Measurements from ENCODE around the gene NXT2. TPM values are rescaled to one million over a fixed set of nuclear protein-coding genes. Genes with fewer than 3 reads are reported as not detected.

Gene NXT2
- total RNA-seq, 2 experiments from 2014 or later = 4.0 to 4.1 TPM

- no peaks in the 10 kb centered on the region for H3K9me3 ChIP-seq (ENCODE audit: control insufficient read depth in 1 of 2, insufficient read depth in 1 of 2, low read length in 2 of 2)
- TF ChIP-seq CTCF (IDR thresholded peaks at IDR 0.05) = no peak
- intact Hi-C loops (cut with DNase I, micrococcal nuclease) = no loop called here
- H3K36me3 Mint-ChIP-seq (ENCODE audit: low read depth) = no peaks in the 10 kb centered on the region
- DNase-seq (no peak), ATAC-seq (ENCODE audit: poor library complexity) (no peak)
- no peak overlapping the region for H3K27ac ChIP-seq (ENCODE audit: low read depth in 1 of 2, low read length in 2 of 2)
- H3K27ac Mint-ChIP-seq = no peak overlapping the region
- H3K4me1 ChIP-seq (ENCODE audit: insufficient read depth, low read length) = no peaks in the 10 kb centered on the region
- POLR2A ChIA-PET = no interaction called here
- peaks cover 1% of the 10 kb centered on the region for H3K27me3 Mint-ChIP-seq
- CTCF ChIA-PET = no interaction called here
- H3K27me3 ChIP-seq (ENCODE audit: control insufficient read depth in 1 of 2, insufficient read depth in 2 of 2, low read length in 2 of 2) = no peaks in the 10 kb centered on the region
- no peak overlapping the region for H3K4me3 ChIP-seq (ENCODE audit: low read length)
- no peaks in the 10 kb centered on the region for H3K36me3 ChIP-seq (ENCODE audit: insufficient read depth, low read length)
- no peak overlapping the region for H3K4me3 Mint-ChIP-seq
- no peaks in the 10 kb centered on the region for H3K9me3 Mint-ChIP-seq
- H3K4me1 Mint-ChIP-seq (ENCODE audit: low read depth) = no peaks in the 10 kb centered on the region
Observed at GRCh38 chrX:109577055-109577454, 40.4 kb downstream of the NXT2 start.

- Histone ChIP-seq H3K36me3 (ENCODE audit: insufficient read depth, low read length) (no peaks in the 10 kb centered on the region), H3K4me1 (ENCODE audit: insufficient read depth, low read length) (no peaks in the 10 kb centered on the region), H3K9me3 (ENCODE audit: control insufficient read depth in 1 of 2, insufficient read depth in 1 of 2, low read length in 2 of 2) (no peaks in the 10 kb centered on the region), H3K4me3 (ENCODE audit: low read length) (no peak overlapping the region), H3K27ac (ENCODE audit: low read depth in 1 of 2, low read length in 2 of 2) (no peak overlapping the region), H3K27me3 (ENCODE audit: control insufficient read depth in 1 of 2, insufficient read depth in 2 of 2, low read length in 2 of 2) (no peaks in the 10 kb centered on the region)
- no peak for TF ChIP-seq CTCF (IDR thresholded peaks at IDR 0.05)
- Mint-ChIP-seq H3K27ac (no peak overlapping the region), H3K4me1 (ENCODE audit: low read depth) (no peaks in the 10 kb centered on the region), H3K9me3 (no peaks in the 10 kb centered on the region), H3K27me3 (no peaks in the 10 kb centered on the region), H3K36me3 (ENCODE audit: low read depth) (no peaks in the 10 kb centered on the region), H3K4me3 (no peak overlapping the region)
- ChIA-PET POLR2A (no interaction called here), CTCF (no interaction called here)
- ATAC-seq (ENCODE audit: poor library complexity) = no peak
- intact Hi-C loops (cut with DNase I, micrococcal nuclease) = no loop called here
- no peak for DNase-seq
Observed at GRCh38 chrX:109578916-109579315, 42.3 kb downstream of the NXT2 start.

- ATAC-seq (ENCODE audit: poor library complexity) (no peak), DNase-seq (no peak)
- Mint-ChIP-seq H3K27ac (no peak overlapping the region), H3K27me3 (peaks cover 5% of the 10 kb centered on the region), H3K4me3 (no peak overlapping the region), H3K4me1 (ENCODE audit: low read depth) (no peaks in the 10 kb centered on the region), H3K9me3 (no peaks in the 10 kb centered on the region), H3K36me3 (ENCODE audit: low read depth) (no peaks in the 10 kb centered on the region)
- H3K4me1 ChIP-seq (ENCODE audit: insufficient read depth, low read length) = no peaks in the 10 kb centered on the region
- no peaks in the 10 kb centered on the region for H3K36me3 ChIP-seq (ENCODE audit: insufficient read depth, low read length)
- no peak for TF ChIP-seq CTCF (IDR thresholded peaks at IDR 0.05)
- intact Hi-C loops (cut with DNase I, micrococcal nuclease) = no loop called here
- ChIA-PET CTCF (no interaction called here), POLR2A (no interaction called here)
- no peak overlapping the region for H3K4me3 ChIP-seq (ENCODE audit: low read length)
- H3K9me3 ChIP-seq (ENCODE audit: control insufficient read depth in 1 of 2, insufficient read depth in 1 of 2, low read length in 2 of 2) = no peaks in the 10 kb centered on the region
- no peak overlapping the region for H3K27ac ChIP-seq (ENCODE audit: low read depth in 1 of 2, low read length in 2 of 2)
- no peaks in the 10 kb centered on the region for H3K27me3 ChIP-seq (ENCODE audit: control insufficient read depth in 1 of 2, insufficient read depth in 2 of 2, low read length in 2 of 2)
Observed at GRCh38 chrX:109585488-109585887, 48.8 kb downstream of the NXT2 start.

Measured in CD4-positive, alpha-beta T cell (primary cell).